Measurements from ENCODE around the gene TYRO3.
"Not testable (repeated sequence)": the region's sequence is repeated elsewhere in the genome, so short reads cannot be mapped to it uniquely, and the experiment has no call there.

The TYRO3 gene

GRCh38 chr15:41577863-41578735, 19.1 kb downstream of the TYRO3 start:
- no peak for DNase-seq

GRCh38 chr15:41578736-41579383, 19.8 kb downstream of the TYRO3 start:
- no peak for DNase-seq

- no peak for DNase-seq
These were observed 22.1 kb downstream of the TYRO3 start for GRCh38 chr15:41581110-41581509.

- no peak for DNase-seq
These were observed 24.8 kb downstream of the TYRO3 start for GRCh38 chr15:41583795-41584194.

- DNase-seq, result no peak
These were observed 25.7 kb downstream of the TYRO3 start for GRCh38 chr15:41584636-41585126.

- DNase-seq, result no peak
These were observed 26.4 kb downstream of the TYRO3 start for GRCh38 chr15:41585127-41586047.

- DNase-seq, result not testable (repeated sequence)
These were observed 27.7 kb downstream of the TYRO3 start for GRCh38 chr15:41586531-41587282.

GRCh38 chr15:41589018-41589417, 30.0 kb downstream of the TYRO3 start:
- DNase-seq, result not testable (repeated sequence)

- DNase-seq, result not testable (repeated sequence)
These were observed 30.6 kb downstream of the TYRO3 start for GRCh38 chr15:41589571-41589970.

GRCh38 chr15:41591217-41591616, 32.2 kb downstream of the TYRO3 start:
- not testable (repeated sequence) for DNase-seq

- not testable (repeated sequence) for DNase-seq
These were observed 33.7 kb downstream of the TYRO3 start for GRCh38 chr15:41592718-41593117.

- DNase-seq, result no peak
These were observed 36.1 kb downstream of the TYRO3 start for GRCh38 chr15:41594801-41595746.

- no peak for DNase-seq
These were observed 38.0 kb downstream of the TYRO3 start for GRCh38 chr15:41596972-41597371.

- no peak for DNase-seq
These were observed 38.8 kb downstream of the TYRO3 start for GRCh38 chr15:41597787-41598186.

GRCh38 chr15:41599061-41599460, 40.0 kb downstream of the TYRO3 start:
- DNase-seq, result no peak

GRCh38 chr15:41603411-41603935, 44.5 kb downstream of the TYRO3 start:
- no peak for DNase-seq

- no peak for DNase-seq
These were observed 45.2 kb downstream of the TYRO3 start for GRCh38 chr15:41603941-41604911.

GRCh38 chr15:41605566-41605965, 46.6 kb downstream of the TYRO3 start:
- DNase-seq, result no peak

- DNase-seq, result no peak
These were observed 48.0 kb downstream of the TYRO3 start for GRCh38 chr15:41606997-41607396.

Measured in NCI-H524 treated with DMSO at 0.1 percent for 48 hours (cell line).